ENCODE data around the gene MST1R.

DNA sequence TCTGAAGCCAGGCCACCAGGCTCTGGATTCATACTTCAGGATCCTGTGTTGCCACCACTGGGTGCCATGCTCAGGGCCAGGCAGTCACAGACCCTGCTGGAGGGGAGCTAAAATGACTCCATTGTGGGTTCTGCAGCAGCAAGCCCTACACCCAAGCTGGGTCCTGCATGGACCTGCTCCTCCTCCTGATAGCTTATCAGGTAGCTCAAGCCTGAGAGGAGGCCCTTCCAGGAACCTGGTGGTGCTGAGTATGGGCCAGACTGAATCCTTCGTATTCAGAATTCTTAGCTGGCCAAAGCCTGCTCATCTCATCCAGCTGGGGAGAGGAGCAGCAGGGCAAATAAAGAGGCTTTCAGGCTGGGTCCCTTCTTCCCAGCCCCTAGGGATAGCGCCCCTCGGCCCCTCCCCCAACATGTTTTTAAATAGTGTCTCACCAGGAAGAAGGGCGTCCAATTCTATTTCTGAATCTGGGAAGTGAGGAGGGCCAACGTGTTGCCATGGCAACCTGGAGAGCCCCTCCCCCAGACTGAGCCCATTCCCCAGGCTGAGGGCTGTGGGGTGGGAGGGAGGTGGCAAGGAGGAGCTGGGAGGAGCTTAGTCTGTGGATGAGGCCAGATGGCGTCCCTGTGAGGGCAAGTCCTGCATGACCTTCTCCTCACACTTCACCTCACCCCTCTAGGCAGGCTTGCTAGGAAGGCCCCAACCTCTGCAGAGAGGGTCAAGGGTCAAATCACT is 22.9 kb downstream of the MST1R start:
- TF ChIP-seq L3MBTL2 (conservative IDR thresholded peaks at IDR 0.05) = no peak
- TF ChIP-seq FOXA1 (IDR thresholded peaks at IDR 0.05) = no peak
- TF ChIP-seq ELF4 (IDR thresholded peaks at IDR 0.05) = no peak
- TF ChIP-seq SP1 (IDR thresholded peaks at IDR 0.05) = no peak
- TF ChIP-seq BHLHE40 (IDR thresholded peaks at IDR 0.05; ENCODE audit: borderline replicate concordance) = no peak
- no peak for TF ChIP-seq SUZ12 (IDR thresholded peaks at IDR 0.05)
